LNCAP (cell line): ENCODE measurements around the gene KLF15.

Source experiments
- TF ChIP-seq, protein P1 (sequence below): fragments of 450-650 bp; IDR thresholded peaks from 2 replicates; pipeline ENCODE4 v1.5.1; 2017; ENCODE audit warnings: mild to moderate bottlenecking

Gene KLF15

DNA sequence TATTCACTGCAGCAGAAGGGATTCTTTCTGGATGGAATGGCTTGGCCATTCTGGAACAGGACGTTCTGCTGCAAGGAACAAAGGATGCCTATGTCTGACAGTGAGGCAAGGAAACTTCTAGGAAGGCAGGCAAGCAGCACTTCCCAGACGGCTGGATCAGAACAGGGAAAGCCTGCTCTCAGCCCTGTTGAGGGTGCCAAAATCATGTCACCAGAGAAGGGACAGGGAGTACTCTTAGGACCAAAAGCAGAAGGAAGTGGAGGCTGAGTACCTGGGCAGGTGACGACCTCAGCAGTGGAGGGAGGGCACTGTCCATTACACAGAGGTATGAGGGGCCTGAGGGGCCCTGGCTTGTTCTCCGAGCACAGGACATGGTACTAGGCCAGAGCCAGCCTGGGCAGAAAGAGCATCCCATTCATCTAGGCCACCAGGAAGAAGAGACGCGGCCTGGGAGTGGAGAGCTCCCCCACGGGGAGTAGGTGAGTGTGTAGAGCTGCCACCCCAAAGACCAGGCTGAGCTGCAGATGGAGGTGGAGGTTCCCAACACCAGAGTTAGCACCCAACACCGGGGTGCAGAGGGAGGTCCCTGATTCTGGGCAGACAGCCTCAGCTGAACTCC is 9.6 kb downstream of the KLF15 start:
- TF ChIP-seq, protein P1, sequence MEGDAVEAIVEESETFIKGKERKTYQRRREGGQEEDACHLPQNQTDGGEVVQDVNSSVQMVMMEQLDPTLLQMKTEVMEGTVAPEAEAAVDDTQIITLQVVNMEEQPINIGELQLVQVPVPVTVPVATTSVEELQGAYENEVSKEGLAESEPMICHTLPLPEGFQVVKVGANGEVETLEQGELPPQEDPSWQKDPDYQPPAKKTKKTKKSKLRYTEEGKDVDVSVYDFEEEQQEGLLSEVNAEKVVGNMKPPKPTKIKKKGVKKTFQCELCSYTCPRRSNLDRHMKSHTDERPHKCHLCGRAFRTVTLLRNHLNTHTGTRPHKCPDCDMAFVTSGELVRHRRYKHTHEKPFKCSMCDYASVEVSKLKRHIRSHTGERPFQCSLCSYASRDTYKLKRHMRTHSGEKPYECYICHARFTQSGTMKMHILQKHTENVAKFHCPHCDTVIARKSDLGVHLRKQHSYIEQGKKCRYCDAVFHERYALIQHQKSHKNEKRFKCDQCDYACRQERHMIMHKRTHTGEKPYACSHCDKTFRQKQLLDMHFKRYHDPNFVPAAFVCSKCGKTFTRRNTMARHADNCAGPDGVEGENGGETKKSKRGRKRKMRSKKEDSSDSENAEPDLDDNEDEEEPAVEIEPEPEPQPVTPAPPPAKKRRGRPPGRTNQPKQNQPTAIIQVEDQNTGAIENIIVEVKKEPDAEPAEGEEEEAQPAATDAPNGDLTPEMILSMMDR, result no peak

DNA sequence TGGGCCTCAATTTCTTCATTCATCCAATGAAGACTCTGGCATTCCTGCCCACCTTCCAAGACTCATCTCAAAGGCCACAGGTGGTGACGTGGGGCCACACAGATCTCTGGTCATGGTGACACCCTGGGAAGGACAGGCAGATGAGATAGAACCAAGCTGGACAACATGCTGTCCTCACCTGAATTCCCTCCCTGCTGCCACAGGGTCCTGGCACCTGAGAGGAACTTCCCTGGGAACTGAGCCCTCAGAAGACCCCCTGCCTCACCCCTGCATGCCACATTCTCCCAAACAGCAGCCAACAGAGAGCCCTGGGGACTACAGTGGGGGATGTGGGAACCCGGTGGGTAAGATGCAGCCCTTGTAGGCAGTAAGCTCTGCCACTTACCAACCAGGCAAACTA is 10.7 kb downstream of the KLF15 start:
- TF ChIP-seq, protein P1, result no peak

DNA sequence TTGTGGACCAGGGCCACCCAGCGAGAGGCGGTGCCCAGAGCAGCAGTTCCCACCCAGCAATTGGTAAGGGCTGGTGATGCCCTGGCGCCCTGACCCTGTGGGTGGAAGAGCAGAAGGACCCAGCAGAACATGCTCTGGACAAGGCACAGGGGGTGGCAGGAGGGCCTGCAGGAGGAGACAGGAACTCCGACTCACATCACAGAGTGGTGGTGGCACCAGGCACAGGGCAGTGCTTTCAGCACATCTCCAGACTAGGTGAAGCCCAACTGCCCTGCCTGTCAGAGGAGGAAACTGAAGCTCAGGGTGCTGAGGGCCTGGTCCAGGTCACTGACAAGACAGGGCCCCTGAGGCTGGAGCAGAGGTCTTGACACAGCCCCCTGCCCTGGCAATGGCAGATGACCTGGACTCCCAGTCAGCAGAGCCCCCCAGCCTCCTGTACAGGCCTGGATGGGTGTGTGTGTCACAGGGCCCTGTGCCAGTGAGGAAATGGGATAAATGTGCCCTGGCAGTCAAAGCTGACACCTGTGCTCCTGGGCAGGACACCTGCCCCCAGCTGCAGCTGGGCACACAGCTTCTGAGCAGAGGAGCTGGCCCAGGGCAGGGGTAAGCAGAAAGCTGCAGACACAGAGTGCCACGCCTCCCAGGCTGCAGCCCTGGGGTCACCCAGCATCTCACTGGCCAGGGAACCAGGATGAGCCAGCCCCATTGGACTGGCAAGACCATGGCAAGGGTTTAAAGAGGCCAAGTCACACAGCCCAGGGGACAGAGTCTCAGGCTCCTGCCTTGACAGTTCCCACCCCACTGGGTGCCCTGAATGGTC is 11.4 kb downstream of the KLF15 start:
- TF ChIP-seq, protein P1, result no peak

DNA sequence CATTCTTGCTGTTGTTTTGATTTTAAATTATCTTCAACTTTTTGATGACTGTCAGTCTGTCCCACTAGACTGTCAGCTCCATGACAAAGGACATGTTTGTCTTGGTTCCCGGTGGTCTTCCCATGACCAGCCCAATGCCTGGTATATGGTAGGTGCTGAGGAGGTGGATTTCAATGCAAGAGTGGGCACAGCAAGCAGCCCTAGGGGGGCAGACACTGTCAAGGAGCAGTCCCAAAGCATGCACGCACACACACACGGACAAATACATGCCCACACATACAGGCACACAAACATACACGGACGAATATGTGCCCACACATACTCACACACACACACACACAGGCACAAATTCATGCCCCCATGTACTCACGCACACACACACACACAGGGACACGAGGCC is 12.0 kb downstream of the KLF15 start:
- TF ChIP-seq, protein P1, result no peak

DNA sequence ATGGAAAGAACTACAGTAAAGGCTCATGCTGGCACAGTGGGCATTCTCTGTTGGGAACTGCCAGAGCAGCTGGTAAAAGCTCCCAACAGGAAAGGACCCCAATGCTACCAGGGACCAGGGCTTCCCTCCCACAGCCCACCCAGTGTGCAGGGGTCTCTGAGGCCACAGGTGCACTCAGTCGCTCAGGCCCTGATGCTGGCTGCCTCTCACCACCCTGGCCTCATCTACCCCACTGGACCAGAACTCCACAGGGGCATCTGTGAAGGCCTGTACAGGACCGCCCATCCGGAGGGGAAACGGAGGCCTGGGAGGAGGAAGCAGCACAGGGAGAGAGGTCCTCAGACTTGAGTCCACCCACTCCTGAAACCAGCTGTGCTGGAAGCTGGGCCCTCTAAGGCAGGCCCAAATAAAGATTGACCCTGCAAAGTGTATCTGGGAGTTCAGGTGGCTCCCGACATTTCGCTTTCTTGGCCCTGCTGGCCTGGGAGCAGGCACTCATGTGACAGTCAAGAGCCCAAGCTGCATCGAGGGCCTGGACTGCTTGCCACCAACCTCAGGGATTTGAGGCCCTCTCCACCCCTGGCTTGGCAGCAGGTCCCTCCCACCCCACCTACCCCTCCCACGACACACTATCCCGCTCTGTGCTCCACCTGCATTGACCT is 12.7 kb downstream of the KLF15 start:
- TF ChIP-seq, protein P1, result no peak

DNA sequence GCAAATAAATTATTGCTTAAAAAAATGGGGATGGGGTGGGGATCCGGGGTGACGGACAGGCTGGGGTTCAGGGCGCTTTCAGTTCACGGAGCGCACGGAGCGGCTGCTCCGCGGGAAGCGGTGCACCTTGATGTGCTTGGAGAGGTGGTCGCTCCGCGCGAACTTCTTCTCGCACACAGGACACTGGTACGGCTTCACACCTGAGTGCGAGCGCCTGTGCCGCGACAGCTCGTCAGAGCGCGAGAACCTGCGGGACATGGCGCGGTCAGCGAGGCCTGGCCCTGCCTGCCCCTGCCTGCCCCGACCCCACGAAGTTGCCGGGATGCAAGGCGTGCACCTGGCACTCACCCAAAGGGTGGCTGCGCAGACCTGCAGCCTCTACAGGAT is 13.6 kb downstream of the KLF15 start:
- TF ChIP-seq, protein P1, result no peak

DNA sequence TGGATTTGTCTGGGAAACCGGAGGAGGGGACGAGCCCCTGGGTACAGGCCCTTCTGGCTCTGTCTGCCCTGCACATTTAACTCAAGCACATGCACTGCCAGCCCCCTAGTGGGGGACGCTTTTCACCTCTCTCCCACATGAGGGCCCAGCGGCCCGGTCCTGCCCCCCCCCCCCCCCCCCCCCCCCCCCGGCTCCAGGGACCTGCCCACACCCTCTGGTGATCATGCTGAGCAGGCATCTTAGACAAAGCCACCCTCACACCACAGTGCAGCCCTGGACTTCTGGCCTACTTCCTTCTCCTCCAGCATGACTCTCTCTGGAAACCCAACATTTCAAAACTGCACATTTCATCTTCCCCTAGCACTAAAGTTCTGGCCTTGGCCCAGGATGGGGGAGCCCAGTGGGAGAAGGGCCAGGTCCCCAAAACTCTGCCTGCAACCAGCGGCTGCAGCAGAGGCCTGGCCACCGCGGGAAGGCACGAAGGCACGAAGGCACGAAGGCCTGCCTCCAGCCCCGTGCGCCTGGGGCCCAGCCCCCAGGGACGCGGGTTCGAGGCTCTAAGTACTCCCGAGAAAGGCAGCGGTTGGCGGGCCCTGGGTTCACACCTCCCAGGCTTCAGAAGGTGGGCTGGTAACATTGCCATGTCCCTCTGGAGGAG is 14.1 kb downstream of the KLF15 start:
- TF ChIP-seq, protein P1, result no peak
